ENCODE measurements around the gene LCN1.

Gene LCN1

GRCh38 chr9:135520916-135521607 lies at the start of gene LCN1:
LCN1 (plus strand) TSS chr9:135521440; CDS start chr9:135521498, 58 bp downstream.
- no peak for DNase-seq (ENCODE audit: low spot score)

DNA sequence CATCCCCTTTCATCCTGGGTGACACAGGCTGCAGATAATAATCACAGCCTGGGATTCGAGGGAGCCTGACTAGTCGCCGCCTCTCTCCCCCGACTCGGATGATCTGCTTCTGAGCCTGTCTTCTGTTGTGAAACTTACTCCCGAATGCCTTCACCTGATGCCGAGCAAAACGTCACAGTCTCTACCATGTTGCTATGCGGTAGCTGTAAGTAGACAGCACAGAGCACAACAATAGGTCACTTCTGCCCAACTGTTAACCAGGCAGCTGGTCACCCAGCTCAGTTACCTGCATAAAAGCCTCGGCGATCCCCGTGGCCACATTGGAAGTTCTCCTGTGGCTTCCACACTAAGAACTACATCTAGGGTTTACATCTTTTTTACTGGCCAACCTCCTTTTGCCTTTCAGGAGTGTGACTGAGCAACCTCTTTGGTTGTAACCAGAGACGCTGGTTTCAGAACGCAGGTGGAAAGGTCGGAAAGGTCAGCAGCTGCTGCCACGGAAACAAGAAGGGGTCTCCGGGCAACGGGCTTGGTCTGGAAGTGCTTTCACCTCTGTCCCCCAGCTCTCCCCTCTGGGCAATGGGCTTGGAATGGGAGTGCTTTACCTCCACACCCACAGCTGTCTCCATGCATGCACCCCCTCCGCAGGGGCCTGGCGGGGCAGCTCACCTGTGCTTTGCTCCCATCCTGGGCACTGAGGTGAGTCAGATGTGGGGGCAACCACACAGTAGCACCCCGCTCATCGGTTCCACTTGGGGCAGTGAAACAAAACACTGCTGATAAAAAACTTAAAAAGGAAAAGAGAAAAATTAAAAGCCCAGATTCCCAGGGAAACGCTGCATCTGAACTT lies 49.2 kb upstream of the LCN1 start:
- no peak for DNase-seq (ENCODE audit: low spot score)

DNA sequence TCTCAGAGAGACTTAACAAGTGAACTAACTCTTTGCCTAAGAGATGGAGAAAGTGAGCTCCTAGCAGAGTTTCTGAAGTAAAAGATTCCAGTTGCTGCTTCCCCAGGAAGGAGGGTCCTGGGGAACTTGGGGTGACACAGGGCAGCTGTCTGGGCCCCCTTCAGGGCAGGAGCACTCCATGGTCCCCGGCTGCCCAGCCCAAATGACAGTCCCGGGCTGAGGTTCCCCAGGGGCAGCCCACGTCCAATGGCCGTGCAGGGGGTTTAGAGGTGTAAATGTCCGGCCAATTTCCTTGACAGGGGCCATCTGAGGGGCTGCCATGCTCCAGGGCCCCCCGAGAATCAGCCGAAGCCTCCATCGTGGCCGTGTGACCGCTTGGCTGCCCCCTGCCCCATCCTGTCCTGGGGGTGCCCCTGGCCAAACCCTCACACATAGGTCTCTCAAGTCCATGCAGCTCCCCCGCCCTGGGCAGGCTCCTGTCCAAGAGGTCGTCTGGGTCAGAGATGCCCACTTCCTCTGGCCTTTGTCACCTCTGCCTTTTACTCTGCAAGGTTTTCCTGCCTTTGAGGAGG lies 47.2 kb upstream of the LCN1 start:
- DNase-seq (ENCODE audit: low spot score): no peak

- DNase-seq (ENCODE audit: low spot score): no peak
These were observed 46.3 kb upstream of the LCN1 start for GRCh38 chr9:135474915-135475314.

DNA sequence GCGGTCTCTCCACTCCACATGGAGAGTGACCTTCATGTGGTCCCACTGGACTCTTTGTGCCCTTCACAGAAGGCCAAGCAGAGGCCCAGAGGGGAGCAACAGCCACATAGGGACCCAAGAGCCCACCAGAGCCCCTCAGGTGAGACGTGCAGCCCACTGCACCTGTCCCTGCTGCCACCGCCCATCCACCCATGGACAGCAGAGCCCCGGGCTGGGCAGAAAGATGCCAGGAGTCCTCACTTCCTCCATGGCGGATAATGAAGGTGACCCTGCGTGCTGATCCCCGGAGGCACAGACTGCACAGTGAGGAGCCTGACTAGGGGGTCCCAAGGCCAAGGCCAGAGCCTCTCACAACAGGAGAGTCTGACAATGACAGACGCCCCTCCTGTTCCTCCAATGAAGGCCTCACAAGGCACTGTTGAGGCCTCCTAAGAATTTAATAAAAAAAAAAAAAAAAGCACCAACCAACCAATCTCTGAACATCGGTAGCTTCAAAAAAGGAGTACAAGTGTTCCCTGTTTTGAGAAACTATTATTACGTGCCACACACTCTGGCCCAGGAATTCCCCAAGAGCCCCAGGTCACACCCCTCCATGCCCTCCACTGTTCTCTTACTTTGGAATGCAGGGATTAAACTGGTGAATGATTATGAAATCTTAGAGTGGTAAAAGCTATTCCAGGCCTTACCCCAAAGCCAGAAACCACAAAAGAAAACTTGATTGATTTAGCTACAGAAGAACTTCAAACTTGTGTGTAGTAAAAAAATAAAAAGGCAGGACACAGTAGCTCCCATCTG lies 44.5 kb upstream of the LCN1 start:
- no peak for DNase-seq (ENCODE audit: low spot score)

GRCh38 chr9:135478191-135478590 lies 43.0 kb upstream of the LCN1 start:
- no peak for DNase-seq (ENCODE audit: low spot score)

DNA sequence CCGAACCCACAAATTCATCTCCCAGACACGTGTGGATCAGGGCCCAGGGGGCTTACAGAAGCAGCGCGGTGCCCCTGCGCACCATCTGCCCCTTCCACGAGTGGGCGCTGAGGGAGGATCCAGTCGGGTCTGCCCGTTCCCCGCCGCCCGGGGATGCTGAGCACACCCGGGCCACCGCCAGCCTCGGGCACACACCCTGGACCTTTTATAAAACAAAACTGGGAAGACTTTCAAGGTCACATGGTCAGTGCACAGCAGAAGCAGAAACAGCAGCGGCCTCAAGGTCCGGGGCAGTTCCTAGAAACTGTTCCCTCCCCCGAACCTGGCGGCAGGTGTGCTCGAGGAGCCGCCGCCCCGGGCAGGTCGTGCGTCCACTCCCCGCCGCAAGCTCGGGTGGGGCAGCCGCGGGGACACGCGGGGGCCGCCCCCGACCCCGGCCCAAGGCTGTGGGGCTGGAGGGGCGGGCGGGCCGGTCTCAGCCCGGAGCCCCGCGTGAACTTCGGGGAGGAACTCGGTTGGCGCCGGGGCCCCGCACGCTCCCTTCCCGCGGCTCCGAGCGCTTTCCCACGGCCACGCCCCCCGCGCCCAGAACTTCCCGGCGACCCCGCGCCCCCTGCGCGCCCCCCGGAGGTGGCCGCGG lies 42.3 kb upstream of the LCN1 start:
- DNase-seq (ENCODE audit: low spot score): peak; percentile 52

DNA sequence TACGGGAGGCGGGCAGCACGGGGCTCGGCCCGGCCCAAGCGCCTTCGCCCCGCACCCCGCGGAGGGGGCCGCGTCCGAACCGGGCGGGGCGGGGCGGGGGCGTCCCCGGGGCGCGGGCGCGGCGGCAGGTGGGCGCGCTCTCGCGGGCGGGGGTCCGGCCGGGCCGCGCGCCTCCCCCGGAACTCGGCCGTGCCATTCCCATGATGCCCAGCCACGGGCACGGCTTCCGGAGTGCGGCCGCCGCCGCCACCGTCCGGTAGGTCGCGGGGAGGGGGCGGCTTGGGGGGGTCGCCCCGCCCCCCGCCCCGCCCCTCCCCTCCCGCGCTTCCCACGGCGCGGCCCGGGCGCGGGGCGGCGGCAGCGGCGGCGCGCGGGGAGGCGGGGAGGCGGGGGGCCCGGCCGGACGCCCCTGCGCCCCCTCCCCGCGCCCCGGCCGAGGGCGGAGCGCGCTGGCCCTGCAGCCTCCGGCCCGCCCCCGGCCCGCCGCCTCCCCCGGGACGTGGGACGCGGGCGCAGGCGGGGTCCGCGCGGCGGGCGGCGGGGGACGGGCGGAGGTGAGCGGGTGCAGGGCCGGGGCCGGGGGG lies 41.7 kb upstream of the LCN1 start, which contains the start of gene PPP1R26:
Gene PPP1R26, plus strand, starts transcription at position 314 of the 584 bp plus-strand sequence. CDS start 4,729 bp downstream, outside the sequence.
- no peak for DNase-seq (ENCODE audit: low spot score)

GRCh38 chr9:135480071-135480939 lies 40.9 kb upstream of the LCN1 start:
- DNase-seq (ENCODE audit: low spot score): no peak

GRCh38 chr9:135480940-135481310 lies 40.3 kb upstream of the LCN1 start:
- no peak for DNase-seq (ENCODE audit: low spot score)

DNA sequence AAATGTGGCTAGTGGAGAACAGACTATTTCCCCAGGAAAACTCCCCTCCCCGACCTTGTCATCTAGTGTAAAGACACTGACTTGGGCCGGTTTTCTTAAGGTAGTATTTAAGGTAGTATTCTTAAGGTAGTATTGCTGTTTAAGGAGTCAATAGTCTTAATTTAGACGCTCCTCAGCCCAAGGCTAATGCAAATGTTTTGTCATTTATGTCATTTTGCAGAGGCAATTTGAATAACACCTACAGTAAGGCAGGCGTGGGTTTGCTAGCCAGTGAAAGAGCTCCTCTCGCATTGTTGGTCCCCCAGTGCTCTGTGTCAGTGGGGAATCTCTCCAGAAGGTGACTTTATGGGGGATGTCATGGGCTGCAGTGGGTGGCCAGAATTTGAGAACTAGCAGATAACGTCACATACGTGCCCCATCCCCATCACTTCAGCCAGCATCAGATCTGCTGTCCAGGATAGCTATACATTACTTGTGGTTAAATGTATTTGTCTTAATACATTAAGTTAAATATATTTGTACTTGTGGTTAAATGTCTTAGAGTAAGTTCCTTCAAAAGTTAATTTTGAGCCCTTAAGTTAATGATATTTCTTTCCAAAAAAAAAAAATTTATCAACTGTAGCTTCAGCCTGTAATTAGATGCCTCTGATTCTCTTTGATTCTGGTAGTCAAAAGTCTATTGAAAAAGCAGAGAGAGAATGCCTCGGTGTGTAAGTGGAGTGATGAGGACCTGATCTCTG lies 39.1 kb upstream of the LCN1 start:
- DNase-seq (ENCODE audit: low spot score): no peak

GRCh38 chr9:135484460-135485277 lies 36.6 kb upstream of the LCN1 start:
- DNase-seq (ENCODE audit: low spot score): no peak

GRCh38 chr9:135485385-135485784 lies 35.9 kb upstream of the LCN1 start:
- DNase-seq (ENCODE audit: low spot score): no peak

DNA sequence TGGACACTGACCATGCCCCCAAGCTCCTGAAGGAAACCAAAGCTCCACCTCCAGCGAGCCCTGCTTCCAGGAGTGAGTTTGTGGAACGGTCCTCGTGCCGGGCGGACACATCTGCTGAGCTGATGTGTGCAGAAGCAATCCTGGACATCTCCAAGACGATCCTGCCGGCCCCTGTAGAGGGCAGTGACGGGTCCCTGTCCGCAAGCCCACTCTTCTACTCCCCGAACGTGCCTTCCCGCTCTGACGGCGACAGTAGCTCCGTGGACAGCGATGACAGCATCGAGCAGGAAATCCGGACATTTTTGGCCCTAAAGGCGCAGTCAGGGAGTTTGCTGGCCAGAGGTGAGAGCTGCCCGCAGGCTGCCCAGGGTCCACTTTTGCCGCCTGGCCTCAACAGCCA lies 35.4 kb upstream of the LCN1 start:
- DNase-seq (ENCODE audit: low spot score): no peak

GRCh38 chr9:135486267-135487065 lies 34.8 kb upstream of the LCN1 start:
- DNase-seq (ENCODE audit: low spot score): no peak

DNA sequence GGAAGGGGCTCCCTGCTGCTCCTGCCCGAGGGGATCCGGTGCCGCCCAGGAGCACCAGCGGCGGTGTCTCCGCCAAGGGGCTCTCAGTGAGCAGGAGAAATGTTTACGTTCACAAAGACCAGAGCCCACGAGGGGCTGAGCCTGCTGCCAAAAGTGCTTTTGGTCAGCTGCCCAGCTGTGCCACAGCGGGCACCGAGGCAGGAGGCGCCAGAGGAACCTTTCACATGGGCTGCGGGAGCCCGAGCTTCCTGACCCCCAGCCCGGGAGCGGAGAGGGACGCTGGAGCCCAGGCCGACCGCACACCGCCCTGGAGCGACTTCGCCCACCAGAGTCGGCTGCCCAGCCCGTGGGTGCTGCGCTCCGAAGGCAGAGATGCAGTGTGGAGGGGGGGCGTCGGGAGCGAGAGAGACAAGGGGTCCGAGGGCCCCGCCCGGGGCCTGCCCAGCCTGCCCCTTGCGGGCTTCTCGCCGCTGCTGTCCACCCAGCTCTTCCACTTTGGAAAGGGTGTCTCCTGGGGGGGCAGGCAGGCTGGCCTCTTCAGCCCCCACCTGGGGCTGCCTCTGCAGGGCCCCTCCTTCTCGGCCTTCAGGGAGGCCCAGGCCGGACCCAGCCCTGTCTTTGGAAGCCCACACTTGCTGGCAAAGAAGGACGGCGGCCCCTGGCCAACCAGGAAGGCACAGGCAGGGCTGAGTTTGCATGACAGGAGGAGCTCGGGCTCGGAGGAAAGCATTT lies 33.8 kb upstream of the LCN1 start:
- DNase-seq (ENCODE audit: low spot score): no peak

DNA sequence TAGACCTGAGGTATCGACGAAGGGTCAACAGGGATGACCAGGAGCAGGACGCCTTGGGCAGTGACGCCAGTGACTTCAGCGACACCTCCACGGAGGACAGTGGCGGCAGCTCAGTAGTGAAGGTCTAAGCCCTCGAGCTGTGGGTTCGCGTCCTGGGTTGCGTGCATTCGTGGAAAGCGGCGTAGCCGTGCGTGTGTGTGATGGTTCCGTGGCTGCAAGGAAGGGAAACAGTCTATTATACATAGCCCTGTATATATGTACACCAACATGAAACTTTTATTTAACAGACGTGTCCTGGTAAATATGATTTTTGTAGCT lies 33.3 kb upstream of the LCN1 start:
- DNase-seq (ENCODE audit: low spot score): no peak
